Psoas muscle (tissue), 8 donors: ENCODE results near the gene SPTB. TPM values are rescaled to one million over a fixed set of nuclear protein-coding genes. Genes with fewer than 3 reads are reported as not detected.

Experiments
- ATAC-seq, 4 donors: fragments of 200-7000 bp; cut with Tn5 transposase; one replicate each; pipeline ENCODE4 v1.9.1; 2020; ENCODE audit warnings: moderate library complexity in 3 of 4, mild to moderate bottlenecking in 2 of 4
- DNase-seq, 2 donors: peaks; one replicate each; pipeline ENCODE4 v3.0.0-alpha.2; 2020
- H3K27ac ChIP-seq: fragments of 200-600 bp; one replicate; pipeline ENCODE4 v1.8.0; 2022
- H3K27me3 ChIP-seq, 3 donors: fragments of 200-600 bp in 1 of 3; one replicate each; pipeline versions ENCODE4 v1.6.1 to v1.8.0; 2013 to 2022; ENCODE audit warnings: low read length in 2 of 3, mild to moderate bottlenecking in 2 of 3, moderate library complexity in 1 of 3; ENCODE audit not compliant: insufficient read depth in 3 of 3
- H3K36me3 ChIP-seq, 2 donors: fragments of 200-600 bp in 1 of 2; one replicate each; pipeline versions ENCODE4 v1.6.1 to v1.8.0; 2013 to 2022; ENCODE audit warnings: low read depth in 1 of 2, mild to moderate bottlenecking in 1 of 2, moderate library complexity in 1 of 2; ENCODE audit not compliant: insufficient read depth in 1 of 2
- H3K4me1 ChIP-seq: fragments of 200-600 bp; one replicate; pipeline ENCODE4 v1.8.0; 2022
- H3K4me3 ChIP-seq: fragments of 200-600 bp; one replicate; pipeline ENCODE4 v1.8.0; 2022; ENCODE audit warnings: mild to moderate bottlenecking
- H3K9me3 ChIP-seq: fragments of 200-600 bp; one replicate; pipeline ENCODE4 v1.8.0; 2022
- CTCF ChIP-seq: fragments of 200-600 bp; IDR thresholded peaks from one replicate; pipeline ENCODE4 v1.8.0; 2022; ENCODE audit warnings: antibody characterized with exemption
- WGBS, 3 donors: extraction: QIAGEN DNeasy Blood & Tissue Kit; methylation state at CpG; one replicate each; pipeline versions ENCODE4 v1.1.6 to v1.1.7; 2013; 5-methylcytosine and 5-hydroxymethylcytosine counted together
- intact Hi-C, 2 donors: fragments of 100-400 bp; cut with DNase I; formaldehyde crosslinking; loops; one replicate each; pipeline versions ENCODE4 v1.11.0 to v1.14.2; 2022
- polyA plus RNA-seq, 3 donors: library from polyadenylated mRNA; stranded (reverse); fragments of 200-250 nt; gene quantifications; one replicate each; pipeline ENCODE4 v1.2.3, GENCODE V29; 2013
- total RNA-seq, 4 donors: library from RNA; stranded (reverse); fragmentation: NEBNext Ultra II Directional in 2 of 4; extraction: Animal tissue kit (Norgen Biotek cat#: 25700) in 2 of 4; gene quantifications; one replicate each; pipeline versions ENCODE4 v1.2.1 to v1.2.4, GENCODE V29; 2021 to 2023
- donor health status: healthy with polysubstance abuse.
- donor health status: DM: no; HTN: no; CAD: no; lungs with moderate emphysema.
- donor health status: Bipolar disorder and iron deficiency.
- donor health status: healthy.
- donor health status: DM: yes; HTN: yes; CAD: no.
- donor health status: DM: no; HTN: no; CAD: no.
- donor health status: DM: no; HTN: no; CAD: no.
- donor health status: DM: yes; HTN: yes; CAD: no.

SPTB gene
- total and polyA plus RNA-seq, 7 donors, result 43.4 to 540 (median 374) TPM

- 64 to 69% (median 67%) methylated on average over 6 of the region's 6 CpGs for WGBS, 3 donors
- H3K27ac ChIP-seq, result peak overlapping the region; percentile 64
These were observed 13.7 kb downstream of the SPTB start for GRCh38 chr14:64865992-64866391.

GRCh38 chr14:64865109-64865508 lies 14.6 kb downstream of the SPTB start:
- peaks cover 0 to 41% of the 10 kb centered on the region in 2 donors for H3K36me3 ChIP-seq
- peaks cover 61% of the 10 kb centered on the region for H3K4me1 ChIP-seq
- TF ChIP-seq CTCF, result no peak
- H3K27ac ChIP-seq, result peak overlapping the region; percentile 64
- H3K4me3 ChIP-seq, result no peak overlapping the region
- intact Hi-C loops, result no loop called here
- ATAC-seq (no peak), DNase-seq (no peak)
- H3K9me3 ChIP-seq, result no peaks in the 10 kb centered on the region
- WGBS, 3 donors, result 53 to 58% (median 57%) methylated on average over 6 of the region's 6 CpGs
- no peaks in the 10 kb centered on the region for H3K27me3 ChIP-seq

More at GRCh38 chr14:64865992-64866391, 13.7 kb downstream of the SPTB start:
- no peak for TF ChIP-seq CTCF
- ATAC-seq (peak in 2 of 4 donors; percentile 21 to 23), DNase-seq (no peak)
- Histone ChIP-seq H3K4me1 (peaks cover 62% of the 10 kb centered on the region), H3K27me3 (no peaks in the 10 kb centered on the region), H3K4me3 (no peak overlapping the region), H3K9me3 (no peaks in the 10 kb centered on the region), H3K36me3 (peaks cover 0 to 41% of the 10 kb centered on the region in 2 donors)
- intact Hi-C loops, result no loop called here

- no peaks in the 10 kb centered on the region for H3K9me3 ChIP-seq
- no peaks in the 10 kb centered on the region for H3K27me3 ChIP-seq
- 82 to 92% (median 83%) methylated on average over 1 of the region's 1 CpG for WGBS, 3 donors
- ATAC-seq, result no peak
- intact Hi-C loops, result no loop called here
- H3K4me3 ChIP-seq, result no peak overlapping the region
- peaks cover 68% of the 10 kb centered on the region for H3K4me1 ChIP-seq
- no peak for TF ChIP-seq CTCF
- peaks cover 0 to 42% of the 10 kb centered on the region in 2 donors for H3K36me3 ChIP-seq
- H3K27ac ChIP-seq, result peak overlapping the region; percentile 64
- no peak for DNase-seq
These were observed 15.4 kb downstream of the SPTB start for GRCh38 chr14:64864258-64864657.

- H3K27ac ChIP-seq, result peak overlapping the region; percentile 65
- ATAC-seq, result no peak
- WGBS, 3 donors, result 41 to 56% (median 43%) methylated on average over 3 of the region's 3 CpGs
- no peaks in the 10 kb centered on the region for H3K27me3 ChIP-seq
- H3K36me3 ChIP-seq, result peaks cover 0 to 35% of the 10 kb centered on the region in 2 donors
- H3K4me3 ChIP-seq, result no peak overlapping the region
- DNase-seq, result no peak
- H3K4me1 ChIP-seq, result peaks cover 71% of the 10 kb centered on the region
- TF ChIP-seq CTCF, result no peak
- intact Hi-C loops, result no loop called here
- no peaks in the 10 kb centered on the region for H3K9me3 ChIP-seq
These were observed 17.8 kb downstream of the SPTB start for GRCh38 chr14:64861916-64862315.

GRCh38 chr14:64860039-64860438 lies 19.7 kb downstream of the SPTB start:
- peaks cover 71% of the 10 kb centered on the region for H3K4me1 ChIP-seq
- WGBS, 3 donors, result 14 to 27% (median 20%) methylated on average over 2 of the region's 2 CpGs
- no peak for DNase-seq
- no peak for ATAC-seq
- H3K27ac ChIP-seq, result peak overlapping the region; percentile 89
- intact Hi-C loops, result no loop called here
- H3K9me3 ChIP-seq, result no peaks in the 10 kb centered on the region
- TF ChIP-seq CTCF, result no peak
- peaks cover 0 to 16% of the 10 kb centered on the region in 2 donors for H3K36me3 ChIP-seq
- no peaks in the 10 kb centered on the region for H3K27me3 ChIP-seq
- H3K4me3 ChIP-seq, result no peak overlapping the region
